GM23338 (cell line): ENCODE results near the gene SEC22A. TPM values are rescaled to one million over a fixed set of nuclear protein-coding genes. Genes with fewer than 3 reads are reported as not detected.

Experiments used
- microRNA-seq: library from miRNA; unstranded; fragments of <30 nt; microRNA quantifications from one replicate; pipeline ENCODE4, GENCODE V29; 2017
- polyA plus RNA-seq: library from polyadenylated mRNA; unstranded; fragments of >200 nt; fragmentation: Nextera tagmentation; extraction: Ambion mirVana; gene quantifications from 2 replicates; pipeline ENCODE4 v1.2.1, GENCODE V29; 2016
- total RNA-seq: library from RNA; depleted of rRNA; stranded (reverse); fragments of >200 nt; shearing (Covaris generic); gene quantifications from 2 replicates; pipeline ENCODE4 v1.2.3, GENCODE V29; 2014; rRNA removed

SEC22A gene
- total and polyA plus RNA-seq, 2 experiments from 2014 or later = 11.2 to 24.1 TPM

Small RNA genes within 50 kb of the gene (microRNA-seq; reads per million reads assigned to microRNA genes)
- not detected for gene MIR7110

Other genes with a start within 250 kb of the SEC22A start
- 25.4 and 26.8 TPM in 2 replicates for gene SEMA5B, start 174.2 kb upstream of the SEC22A start, total RNA-seq
- gene SEMA5B, start 174.2 kb upstream of the SEC22A start, polyA plus RNA-seq = 8.0 and 11.0 TPM in 2 replicates
- 26.4 and 28.1 TPM in 2 replicates for gene PDIA5, start 134.9 kb upstream of the SEC22A start, total RNA-seq
- 22.9 and 23.2 TPM in 2 replicates for gene PDIA5, start 134.9 kb upstream of the SEC22A start, polyA plus RNA-seq
- 10.2 and 10.3 TPM in 2 replicates for gene ADCY5, start 247.1 kb downstream of the SEC22A start, total RNA-seq
- 2.4 and 3.5 TPM in 2 replicates for gene ADCY5, start 247.1 kb downstream of the SEC22A start, polyA plus RNA-seq